ENCODE results near the gene GAGE12J. TPM values are rescaled to one million over a fixed set of nuclear protein-coding genes. Genes with fewer than 3 reads are reported as not detected.
A peak's percentile ranks its signal among the peaks of the same experiment; 100 is the strongest.
"Not testable (repeated sequence)": the region's sequence is repeated elsewhere in the genome, so short reads cannot be mapped to it uniquely, and the experiment has no call there.

GAGE12J gene
- total RNA-seq, 1 experiment from 2014 or later = 37.1 TPM

DNA sequence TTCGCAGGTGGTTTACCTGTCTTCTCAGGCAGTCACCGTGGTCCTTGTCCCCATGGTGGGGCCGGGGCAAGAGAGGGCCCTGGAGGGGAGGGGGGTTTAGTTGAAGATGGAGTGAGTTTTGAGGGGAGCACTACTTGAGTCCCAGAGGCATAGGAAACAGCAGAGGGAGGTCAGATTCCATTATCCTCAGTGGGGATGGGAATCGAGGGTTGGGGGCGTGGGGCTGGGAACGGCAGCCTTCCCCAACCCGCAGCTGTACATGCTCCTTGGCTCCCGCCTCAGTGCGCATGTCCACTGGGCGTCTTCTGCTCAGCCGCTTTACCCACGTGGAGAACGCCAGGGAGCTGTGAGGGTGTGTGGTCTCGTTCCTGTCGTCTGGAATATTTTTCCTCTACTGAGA, 18.5 kb upstream of the GAGE12J start, which contains the start of gene GAGE10:
Gene GAGE10, plus strand, starts transcription at position 301 of the 400 bp plus-strand sequence. CDS start 1,214 bp downstream, outside the sequence.
- DNase-seq (ENCODE audit: low read depth, low spot score) = no peak
- in situ Hi-C loops (cut with HindIII; ENCODE audit: low pct_unique_long_range_greater_than_20kb, low sequenced_read_pairs) = no loop called here

GRCh38 chrX:49307775-49308174, 14.1 kb upstream of the GAGE12J start:
- not testable (repeated sequence) for DNase-seq (ENCODE audit: low read depth, low spot score)

GRCh38 chrX:49308604-49309269, 13.1 kb upstream of the GAGE12J start:
- in situ Hi-C loops (cut with HindIII; ENCODE audit: low pct_unique_long_range_greater_than_20kb, low sequenced_read_pairs) = no loop called here
- peak; percentile 26 for DNase-seq (ENCODE audit: low read depth, low spot score)

More at GRCh38 chrX:49307775-49308174, 14.1 kb upstream of the GAGE12J start:
- in situ Hi-C loops (cut with HindIII; ENCODE audit: low pct_unique_long_range_greater_than_20kb, low sequenced_read_pairs) = not testable (repeated sequence)

DNA sequence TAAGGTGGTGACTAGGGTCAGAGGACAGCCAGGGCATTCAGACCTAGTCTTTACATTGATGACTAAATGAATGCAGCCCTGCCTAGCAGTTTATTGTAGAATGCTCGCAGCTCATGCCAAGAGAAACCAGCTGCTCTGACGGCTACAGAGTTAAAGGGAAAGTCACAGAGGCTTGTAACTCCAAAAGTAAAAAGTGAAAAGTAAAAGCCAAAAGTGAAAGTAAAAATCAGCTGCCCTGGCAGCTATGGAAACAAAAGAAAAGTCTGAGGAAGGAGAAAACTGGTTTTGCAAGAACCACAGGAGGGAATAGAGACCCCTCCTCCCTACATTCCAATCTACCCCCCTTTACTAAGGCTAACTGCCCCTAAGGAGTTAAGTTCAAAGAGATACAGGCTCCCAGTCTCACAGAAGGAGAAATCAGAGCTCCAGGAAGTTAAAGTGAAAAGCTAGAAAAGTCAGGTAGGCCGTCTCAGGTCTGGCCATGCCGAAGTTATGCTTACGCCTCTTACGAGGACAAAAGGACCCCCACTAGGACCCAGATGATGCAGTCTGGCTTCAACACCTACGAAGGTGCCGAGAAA, 12.3 kb upstream of the GAGE12J start:
- in situ Hi-C loops (cut with HindIII; ENCODE audit: low pct_unique_long_range_greater_than_20kb, low sequenced_read_pairs) = no loop called here
- peak; percentile 18 for DNase-seq (ENCODE audit: low read depth, low spot score)

- DNase-seq (ENCODE audit: low read depth, low spot score) = no peak
- in situ Hi-C loops (cut with HindIII; ENCODE audit: low pct_unique_long_range_greater_than_20kb, low sequenced_read_pairs) = no loop called here
Measured at GRCh38 chrX:49310371-49310770, 11.5 kb upstream of the GAGE12J start.

GRCh38 chrX:49312176-49312575, 9.7 kb upstream of the GAGE12J start:
- DNase-seq (ENCODE audit: low read depth, low spot score) = no peak
- in situ Hi-C loops (cut with HindIII; ENCODE audit: low pct_unique_long_range_greater_than_20kb, low sequenced_read_pairs) = no loop called here

GRCh38 chrX:49316085-49316484, 5.8 kb upstream of the GAGE12J start:
- no peak for DNase-seq (ENCODE audit: low read depth, low spot score)
- in situ Hi-C loops (cut with HindIII; ENCODE audit: low pct_unique_long_range_greater_than_20kb, low sequenced_read_pairs) = no loop called here

GRCh38 chrX:49322266-49322665, 429 bp downstream of the GAGE12J start:
- DNase-seq (ENCODE audit: low read depth, low spot score); in situ Hi-C loops (cut with HindIII; ENCODE audit: low pct_unique_long_range_greater_than_20kb, low sequenced_read_pairs): not testable (repeated sequence)

DNA sequence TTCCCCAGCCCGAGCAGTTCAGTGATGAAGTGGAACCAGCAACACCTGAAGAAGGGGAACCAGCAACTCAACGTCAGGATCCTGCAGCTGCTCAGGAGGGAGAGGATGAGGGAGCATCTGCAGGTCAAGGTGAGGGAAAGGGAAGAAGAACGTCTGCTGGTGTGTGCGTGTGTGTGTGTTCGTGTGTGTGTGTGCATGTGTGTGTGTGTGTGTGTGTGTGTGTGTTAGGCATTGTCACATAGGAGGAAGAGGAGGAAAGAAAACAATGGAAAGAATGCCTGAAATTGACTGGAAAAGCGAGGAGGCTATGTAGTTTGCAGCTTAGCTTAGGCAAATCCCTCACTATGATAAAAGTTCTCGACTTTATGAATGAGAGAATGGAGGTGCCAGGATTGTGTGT, 1.9 kb downstream of the GAGE12J start:
- DNase-seq (ENCODE audit: low read depth, low spot score); in situ Hi-C loops (cut with HindIII; ENCODE audit: low pct_unique_long_range_greater_than_20kb, low sequenced_read_pairs): not testable (repeated sequence)

- DNase-seq (ENCODE audit: low read depth, low spot score); in situ Hi-C loops (cut with HindIII; ENCODE audit: low pct_unique_long_range_greater_than_20kb, low sequenced_read_pairs): not testable (repeated sequence)
Measured at GRCh38 chrX:49330421-49330820, 8.6 kb downstream of the GAGE12J start.

- in situ Hi-C loops (cut with HindIII; ENCODE audit: low pct_unique_long_range_greater_than_20kb, low sequenced_read_pairs) = not testable (repeated sequence)
Measured at GRCh38 chrX:49331282-49331681, 9.4 kb downstream of the GAGE12J start, which contains the start of gene GAGE13. Gene GAGE13 (plus strand): TSS chrX:49331582. CDS start chrX:49332738, 1,156 bp downstream.

GRCh38 chrX:49331841-49332240, 10.0 kb downstream of the GAGE12J start:
- in situ Hi-C loops (cut with HindIII; ENCODE audit: low pct_unique_long_range_greater_than_20kb, low sequenced_read_pairs); DNase-seq (ENCODE audit: low read depth, low spot score): not testable (repeated sequence)

More at GRCh38 chrX:49331282-49331681, 9.4 kb downstream of the GAGE12J start, which contains the start of gene GAGE13:
- DNase-seq (ENCODE audit: low read depth, low spot score) = not testable (repeated sequence)

- in situ Hi-C loops (cut with HindIII; ENCODE audit: low pct_unique_long_range_greater_than_20kb, low sequenced_read_pairs); DNase-seq (ENCODE audit: low read depth, low spot score): not testable (repeated sequence)
Measured at GRCh38 chrX:49341449-49341848, 19.6 kb downstream of the GAGE12J start.

DNA sequence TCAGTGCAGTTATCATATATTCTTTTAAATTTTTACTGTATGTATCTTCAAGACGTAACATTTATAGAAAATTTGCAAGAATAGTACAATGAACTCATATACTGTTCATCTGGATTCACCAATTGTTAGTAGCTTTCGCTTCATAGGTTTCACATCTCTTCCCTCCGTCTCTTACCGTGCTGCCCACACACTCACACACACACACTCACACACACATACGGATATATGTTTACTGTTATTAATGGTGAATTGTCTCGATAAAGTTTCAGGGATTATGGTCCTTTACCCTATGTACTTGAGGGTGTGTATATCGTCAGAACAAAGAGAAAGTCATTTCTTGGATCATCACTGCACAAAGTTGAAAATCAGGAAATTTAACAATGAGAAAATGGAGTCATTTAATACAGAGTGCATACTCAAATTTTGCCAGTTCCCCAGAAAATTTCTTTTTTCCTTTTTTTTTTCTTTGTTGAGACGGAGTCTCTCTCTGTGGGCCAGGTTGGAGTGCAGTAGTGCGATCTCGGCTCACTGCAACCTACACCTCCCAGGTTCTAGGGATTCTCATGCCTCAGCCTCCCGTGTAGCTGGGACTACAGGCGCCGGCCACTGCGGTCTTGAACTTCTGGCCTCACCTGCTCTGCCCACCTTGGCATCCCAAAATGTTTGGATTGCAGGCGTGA, 22.8 kb downstream of the GAGE12J start:
- in situ Hi-C loops (cut with HindIII; ENCODE audit: low pct_unique_long_range_greater_than_20kb, low sequenced_read_pairs); DNase-seq (ENCODE audit: low read depth, low spot score): not testable (repeated sequence)

DNA sequence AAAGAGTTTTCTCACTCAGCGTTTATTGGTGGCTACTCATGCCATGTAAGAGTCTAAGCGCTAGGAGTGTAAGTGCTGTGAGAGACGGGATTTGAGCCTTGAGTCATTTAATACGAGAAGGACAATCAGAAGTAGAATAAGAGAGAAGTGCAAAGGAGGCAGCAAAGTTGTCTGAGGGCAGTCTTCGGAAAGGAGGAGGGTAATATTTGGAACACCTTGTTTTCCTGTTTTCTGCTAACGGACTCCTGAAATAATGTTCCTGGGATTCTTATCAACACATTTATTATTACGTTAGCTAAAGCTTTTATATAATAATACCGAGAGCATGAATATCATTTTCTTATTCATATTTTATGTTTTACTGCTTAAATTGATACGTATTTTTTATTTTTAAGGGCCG, 23.6 kb downstream of the GAGE12J start:
- in situ Hi-C loops (cut with HindIII; ENCODE audit: low pct_unique_long_range_greater_than_20kb, low sequenced_read_pairs); DNase-seq (ENCODE audit: low read depth, low spot score): not testable (repeated sequence)

GRCh38 chrX:49346150-49346549, 24.3 kb downstream of the GAGE12J start:
- in situ Hi-C loops (cut with HindIII; ENCODE audit: low pct_unique_long_range_greater_than_20kb, low sequenced_read_pairs); DNase-seq (ENCODE audit: low read depth, low spot score): not testable (repeated sequence)
